ENCODE measurements around the gene RARB.

DNA sequence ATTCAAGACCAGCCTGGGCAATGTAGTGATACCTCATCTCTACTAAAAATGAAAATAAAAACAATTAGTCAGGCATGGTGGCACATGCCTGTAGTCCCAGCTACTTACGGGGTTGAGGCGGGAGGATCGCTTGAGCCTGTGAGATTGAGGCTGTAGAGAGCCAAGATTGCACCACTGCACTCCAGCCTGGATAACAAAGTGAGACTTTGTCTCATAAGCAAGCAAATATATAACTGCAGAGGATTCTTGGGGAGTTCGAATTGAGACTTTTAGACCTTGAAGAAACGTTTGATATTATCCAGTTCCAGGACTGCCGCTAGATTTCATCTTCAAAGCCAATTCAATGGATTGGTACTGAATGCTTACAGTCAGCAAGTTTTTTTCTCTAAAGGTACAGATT is 11.9 kb upstream of the RARB start:
- TF ChIP-seq, protein P1, sequence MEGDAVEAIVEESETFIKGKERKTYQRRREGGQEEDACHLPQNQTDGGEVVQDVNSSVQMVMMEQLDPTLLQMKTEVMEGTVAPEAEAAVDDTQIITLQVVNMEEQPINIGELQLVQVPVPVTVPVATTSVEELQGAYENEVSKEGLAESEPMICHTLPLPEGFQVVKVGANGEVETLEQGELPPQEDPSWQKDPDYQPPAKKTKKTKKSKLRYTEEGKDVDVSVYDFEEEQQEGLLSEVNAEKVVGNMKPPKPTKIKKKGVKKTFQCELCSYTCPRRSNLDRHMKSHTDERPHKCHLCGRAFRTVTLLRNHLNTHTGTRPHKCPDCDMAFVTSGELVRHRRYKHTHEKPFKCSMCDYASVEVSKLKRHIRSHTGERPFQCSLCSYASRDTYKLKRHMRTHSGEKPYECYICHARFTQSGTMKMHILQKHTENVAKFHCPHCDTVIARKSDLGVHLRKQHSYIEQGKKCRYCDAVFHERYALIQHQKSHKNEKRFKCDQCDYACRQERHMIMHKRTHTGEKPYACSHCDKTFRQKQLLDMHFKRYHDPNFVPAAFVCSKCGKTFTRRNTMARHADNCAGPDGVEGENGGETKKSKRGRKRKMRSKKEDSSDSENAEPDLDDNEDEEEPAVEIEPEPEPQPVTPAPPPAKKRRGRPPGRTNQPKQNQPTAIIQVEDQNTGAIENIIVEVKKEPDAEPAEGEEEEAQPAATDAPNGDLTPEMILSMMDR (IDR thresholded peaks at IDR 0.05), result no peak
- TF ChIP-seq EP300 (IDR thresholded peaks at IDR 0.05) (no peak), POLR2AphosphoS5 (IDR thresholded peaks at IDR 0.05) (no peak), POLR2A (IDR thresholded peaks at IDR 0.05) (no peak)
